ENCODE results near the gene CYP3A4.
"Not testable (repeated sequence)": the region's sequence is repeated elsewhere in the genome, so short reads cannot be mapped to it uniquely, and the experiment has no call there.

CYP3A4 gene

DNA sequence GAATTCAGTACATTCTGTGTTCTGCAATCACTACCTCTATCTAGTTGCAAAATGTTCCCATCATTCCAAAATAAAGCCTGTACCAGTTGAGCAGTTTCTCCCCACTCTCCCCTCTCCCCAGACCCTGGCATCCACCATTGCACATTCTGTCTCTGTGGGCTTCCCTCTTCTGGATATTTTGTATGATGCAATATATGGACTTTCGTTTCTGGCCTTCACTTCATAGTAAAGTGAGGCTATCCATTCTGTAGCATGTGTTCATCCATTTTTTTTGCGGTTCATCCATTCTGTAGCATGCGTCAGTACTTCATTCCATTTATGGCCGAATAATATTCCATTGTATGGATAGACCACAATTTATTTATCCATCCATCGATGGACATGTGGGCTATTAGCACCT is 9.5 kb upstream of the CYP3A4 start:
- no peak for DNase-seq

DNA sequence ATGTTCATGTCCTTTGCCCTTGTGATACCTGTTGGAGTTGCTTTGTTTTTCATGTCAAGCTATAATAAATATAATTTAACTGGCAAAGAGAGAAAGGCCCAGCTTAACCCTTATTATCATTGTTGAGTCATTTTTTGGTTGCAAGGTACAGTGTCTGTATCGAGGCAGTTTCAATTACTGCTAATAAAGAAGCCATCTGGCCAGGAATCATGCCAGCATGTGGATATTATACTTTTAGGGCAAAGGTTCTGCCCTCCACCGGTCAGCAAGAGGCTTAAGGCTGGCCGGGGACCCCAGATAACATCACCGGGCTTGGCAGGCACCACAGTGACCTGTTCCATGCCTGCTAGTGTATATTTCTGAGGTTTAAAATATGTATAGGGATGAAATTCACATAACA is 9.0 kb upstream of the CYP3A4 start:
- no peak for DNase-seq

DNA sequence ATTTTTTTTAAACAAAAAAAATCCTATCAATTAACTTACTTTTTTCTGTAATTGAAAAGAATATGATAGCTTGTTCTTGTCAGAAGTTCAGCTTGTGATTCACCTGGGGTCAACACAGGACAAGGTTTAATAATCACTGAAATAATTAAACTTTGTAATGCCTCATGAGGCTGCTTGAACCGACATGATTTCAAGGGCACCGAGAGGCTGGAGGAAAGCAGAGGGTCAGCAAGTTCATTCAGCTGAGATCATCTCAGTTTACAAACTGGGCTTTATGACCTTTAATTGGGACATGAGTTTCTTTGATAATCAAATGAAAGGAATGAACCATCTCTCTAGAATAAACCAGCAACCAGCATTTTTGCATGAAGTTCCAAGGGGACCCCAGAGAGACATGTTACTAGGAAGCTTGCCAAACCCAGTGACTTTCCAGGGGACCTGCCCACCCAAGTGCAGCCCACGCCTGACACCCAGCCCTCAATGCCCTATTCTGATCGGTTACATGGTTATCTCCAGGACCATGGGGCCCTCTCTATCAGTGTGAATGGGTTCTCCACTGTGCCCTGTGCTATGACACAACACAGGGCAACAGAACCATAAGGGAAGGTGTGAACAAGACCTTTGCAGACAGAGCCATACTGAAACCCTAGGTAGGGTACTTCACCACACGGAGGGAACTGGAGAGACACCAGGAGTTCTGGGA is 7.8 kb upstream of the CYP3A4 start:
- DNase-seq, result no peak

DNA sequence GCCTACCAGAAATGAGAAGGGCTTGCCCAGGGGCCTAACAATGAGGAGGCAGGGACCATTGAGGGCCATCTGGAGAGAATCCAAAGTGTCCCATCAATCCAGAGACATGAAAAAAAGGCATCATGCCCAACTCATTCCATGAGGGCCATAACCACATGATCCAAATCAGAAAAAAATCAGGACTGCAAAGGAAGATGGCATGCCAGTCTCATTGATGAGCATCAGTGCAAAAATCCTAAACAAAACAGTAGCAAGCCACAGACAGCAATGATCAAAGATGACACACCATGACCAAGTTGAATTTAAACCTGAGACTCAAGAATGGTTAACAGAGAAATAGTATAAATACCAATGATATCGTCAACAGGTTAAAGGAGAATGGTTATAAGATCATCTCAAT is 7.0 kb upstream of the CYP3A4 start:
- no peak for DNase-seq

DNA sequence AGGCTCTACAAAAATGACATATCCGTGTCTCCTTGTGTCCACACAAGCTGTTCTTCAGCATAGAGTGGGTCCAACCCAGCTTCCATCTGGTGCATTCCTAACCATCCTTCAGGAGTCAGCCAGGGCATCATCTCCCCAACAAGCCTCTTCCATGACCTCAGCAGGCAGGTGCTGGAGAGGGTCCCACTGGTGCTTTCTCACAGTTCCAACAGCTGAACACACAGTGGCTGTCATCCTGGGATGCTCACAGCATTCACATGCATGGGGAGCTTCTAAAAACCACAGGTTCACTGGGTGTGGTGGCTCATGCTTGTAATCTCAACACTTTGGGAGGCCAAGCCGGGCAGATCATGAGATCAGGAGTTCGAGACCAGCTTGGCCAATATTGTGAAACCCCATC is 6.4 kb upstream of the CYP3A4 start:
- no peak for DNase-seq

DNA sequence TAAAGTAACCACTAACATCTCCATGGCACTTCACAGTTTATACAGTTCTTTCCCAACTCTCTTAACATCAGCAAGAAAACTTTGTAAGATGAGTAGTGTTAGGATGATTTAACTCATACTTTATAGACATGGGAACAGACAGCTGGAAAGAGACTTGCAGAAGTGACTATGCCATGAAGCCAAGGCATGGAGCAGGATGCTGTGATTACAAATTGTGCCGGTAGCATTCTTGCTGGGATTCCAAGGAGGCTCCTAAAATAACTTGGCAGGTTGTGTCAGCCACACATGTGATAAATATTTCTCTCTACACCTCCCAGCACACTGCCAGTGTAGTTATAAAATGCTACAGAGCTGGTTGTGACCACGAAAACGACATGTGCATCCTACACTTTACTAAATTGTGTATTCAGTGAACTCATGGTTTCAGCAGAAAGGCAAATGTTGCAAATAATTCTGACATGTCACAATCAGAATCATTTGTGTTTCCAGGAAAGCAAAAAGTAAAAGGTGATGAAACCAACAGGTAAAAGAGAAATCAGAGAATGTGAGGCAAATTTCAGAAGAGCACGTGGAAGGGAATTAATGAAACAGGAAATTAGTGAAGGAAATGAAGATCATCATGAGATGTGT is 5.6 kb upstream of the CYP3A4 start:
- peak in 1 of 58 donors; percentile 31 for DNase-seq

DNA sequence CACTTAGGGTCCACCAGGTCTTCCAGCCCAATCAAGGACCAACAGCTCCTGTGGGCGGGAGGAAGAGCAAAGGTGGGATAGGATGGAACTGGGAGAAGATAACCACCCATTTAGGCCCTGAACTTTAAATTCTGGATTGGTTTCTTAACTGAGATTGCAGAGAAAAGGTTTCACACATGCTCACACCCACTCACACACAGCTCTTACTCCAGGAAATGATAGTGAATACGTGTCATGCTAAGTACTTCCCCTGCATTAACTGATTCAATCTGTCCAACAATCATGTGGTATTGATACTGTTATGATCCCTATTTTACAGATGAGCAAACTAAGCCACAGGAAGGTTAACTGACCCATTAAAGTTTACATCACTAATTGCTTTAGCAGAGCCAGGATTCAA is 4.6 kb upstream of the CYP3A4 start:
- DNase-seq, result no peak

DNA sequence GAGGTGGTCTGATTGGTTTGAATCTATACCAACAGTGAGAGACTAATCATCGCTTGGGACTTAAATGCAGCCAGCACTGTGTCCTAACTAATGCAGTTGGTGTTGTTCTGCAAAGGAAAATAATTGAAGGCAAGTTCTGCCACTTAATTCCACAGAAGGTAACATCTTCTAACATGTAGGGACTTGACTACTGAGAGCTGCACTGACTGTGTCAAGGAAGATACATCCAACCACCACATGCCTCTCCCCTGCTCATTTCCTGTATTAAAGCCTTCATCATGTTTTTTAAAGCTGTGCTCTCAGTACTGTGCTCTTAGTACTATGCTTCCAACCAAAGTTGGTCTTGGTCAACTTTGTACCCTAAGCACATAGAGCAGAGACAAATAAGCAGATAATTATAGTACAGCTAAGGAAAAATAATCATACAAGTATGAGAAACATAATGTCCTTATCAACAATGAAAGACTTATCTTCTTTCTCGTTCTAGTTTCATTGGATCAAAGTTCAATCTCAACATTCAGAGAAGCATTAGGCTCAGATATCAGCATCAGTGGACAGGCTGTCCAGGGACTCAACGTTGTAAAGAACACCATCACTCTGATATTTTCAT is 2.8 kb upstream of the CYP3A4 start:
- DNase-seq, result no peak

DNA sequence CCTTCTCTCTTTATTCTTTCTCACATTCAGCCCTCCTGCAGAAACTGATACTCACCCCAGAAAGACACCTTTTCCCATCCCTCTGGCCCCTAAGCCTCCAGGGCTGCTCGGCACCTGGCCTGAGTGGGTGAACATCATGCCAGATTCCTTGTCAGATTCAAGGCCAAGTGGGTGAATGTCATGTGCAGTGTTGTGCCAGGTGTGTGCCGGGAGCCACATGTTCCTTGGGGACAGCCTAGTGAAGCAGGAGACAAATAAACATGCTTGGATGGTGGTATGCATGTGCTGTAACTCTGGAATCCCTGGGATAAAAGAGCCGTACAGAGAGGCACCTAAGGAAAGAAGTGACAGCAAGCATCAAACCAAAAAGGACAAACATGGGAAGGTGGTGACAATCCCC is 1.7 kb upstream of the CYP3A4 start:
- DNase-seq, result not testable (repeated sequence)

DNA sequence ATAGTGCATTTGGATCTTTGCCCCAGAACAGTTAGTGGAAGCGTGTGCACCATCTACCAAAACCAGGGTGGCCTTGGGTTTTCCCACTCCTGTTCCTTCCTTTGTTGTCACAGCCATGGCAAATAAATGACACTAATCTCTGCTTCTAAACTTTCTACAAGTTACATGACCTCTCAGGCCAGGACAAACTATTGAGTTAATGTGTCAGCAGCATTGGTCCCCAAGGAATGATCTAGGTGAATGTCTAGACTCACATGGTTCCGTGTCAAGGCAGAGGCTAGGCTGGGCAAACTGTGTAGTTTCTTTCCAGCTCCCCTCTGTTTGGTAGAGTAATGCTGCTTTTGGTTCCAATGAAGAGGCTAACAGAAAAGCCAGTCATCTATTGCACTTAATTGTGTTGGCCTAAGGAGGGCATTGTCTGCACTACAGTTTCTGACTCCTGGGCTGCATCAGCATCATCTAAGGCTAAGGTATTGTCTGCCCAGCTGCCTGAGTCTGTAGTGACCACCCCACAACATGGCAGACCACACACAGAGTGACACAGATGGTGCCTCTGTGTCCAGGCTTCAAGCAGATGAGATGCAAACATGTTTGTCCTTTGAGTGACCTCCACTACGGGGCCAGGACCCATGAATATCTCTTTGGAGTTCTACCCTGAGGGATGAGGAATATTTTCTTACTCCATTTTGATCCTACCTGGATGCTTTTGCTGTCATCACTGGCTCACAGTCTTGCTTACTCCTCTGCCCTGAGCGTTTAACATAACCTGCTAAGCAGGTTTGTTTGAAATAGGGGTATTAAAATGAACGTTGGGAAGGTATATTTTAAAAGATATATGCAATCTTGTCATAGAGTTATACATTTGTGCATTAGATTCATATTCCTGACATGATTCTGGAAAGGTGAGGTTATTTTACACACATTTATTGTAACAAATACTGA is 1.7 kb downstream of the CYP3A4 start:
- no peak for DNase-seq

DNA sequence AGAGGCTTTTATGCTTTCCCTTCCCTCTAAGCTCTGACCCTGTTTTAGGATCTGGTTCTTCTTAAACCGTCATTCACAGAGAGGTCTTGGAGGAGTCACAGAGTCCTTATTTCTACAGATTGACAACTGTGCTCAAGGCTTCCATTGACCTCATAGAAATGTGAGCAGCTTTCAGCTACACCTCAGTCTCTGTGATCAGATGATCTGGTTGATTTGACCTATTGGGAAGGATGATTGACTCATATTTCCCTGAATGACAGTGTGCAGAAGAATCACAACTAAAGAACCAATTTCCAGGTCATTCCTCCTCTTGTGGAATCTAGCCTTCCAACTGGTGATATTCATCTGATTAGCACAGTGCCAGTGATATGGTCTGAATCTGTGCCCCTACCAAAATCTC is 3.4 kb downstream of the CYP3A4 start:
- DNase-seq, result no peak

DNA sequence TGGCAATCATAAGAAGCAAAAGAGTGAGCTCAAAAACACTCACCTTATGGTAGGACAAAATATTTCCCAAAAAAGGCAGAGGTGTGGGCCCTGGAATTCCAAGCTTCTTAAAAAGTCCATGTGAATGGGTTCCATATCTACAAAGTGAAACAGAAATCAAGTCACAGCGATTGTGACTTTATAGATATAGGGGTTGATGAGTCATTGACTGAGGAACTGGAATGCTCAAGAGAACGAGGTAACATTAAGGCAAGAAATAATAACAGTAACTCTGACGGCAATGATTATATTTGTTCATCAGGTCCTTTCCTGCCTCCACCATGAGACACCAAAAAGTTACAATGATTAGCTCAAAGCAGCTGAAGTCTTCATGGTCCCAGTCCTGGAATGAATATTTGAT is 4.0 kb downstream of the CYP3A4 start:
- no peak for DNase-seq

DNA sequence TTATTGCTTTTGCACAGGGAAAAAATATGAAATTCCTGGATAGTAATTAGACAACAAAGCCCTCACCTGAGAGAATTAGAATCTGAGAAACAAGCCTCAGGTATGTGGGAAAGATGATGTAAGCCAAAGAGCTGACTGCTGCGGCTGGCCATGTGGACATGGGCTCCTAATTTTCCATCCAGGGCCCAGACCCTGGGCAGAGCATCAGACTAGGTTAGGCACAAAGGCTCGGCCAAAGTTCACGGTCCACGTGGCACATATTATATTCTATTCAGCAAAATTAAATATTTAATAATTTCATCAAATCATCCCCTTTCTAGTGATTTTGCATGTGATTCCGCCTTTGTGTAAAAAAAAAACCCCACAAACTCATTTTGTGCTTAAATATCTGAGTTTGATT is 5.1 kb downstream of the CYP3A4 start:
- no peak for DNase-seq

DNA sequence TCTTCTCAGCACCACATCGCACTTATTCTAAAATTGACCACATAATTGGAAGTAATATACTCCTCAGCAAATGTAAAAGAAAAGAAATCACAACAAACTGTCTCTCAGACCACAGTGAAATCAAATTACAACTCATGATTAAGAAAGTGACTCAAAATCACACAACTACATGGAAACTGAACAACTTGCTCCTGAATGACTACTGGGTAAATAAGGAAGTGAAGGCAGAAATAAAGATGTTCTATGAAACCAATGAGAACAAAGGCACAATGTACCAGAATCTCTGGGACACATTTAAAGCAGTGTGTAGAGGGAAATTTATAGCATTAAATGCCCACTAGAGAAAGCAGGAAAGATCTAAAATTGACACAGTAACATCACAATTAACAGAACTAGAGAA is 10.6 kb downstream of the CYP3A4 start:
- DNase-seq, result not testable (repeated sequence)

DNA sequence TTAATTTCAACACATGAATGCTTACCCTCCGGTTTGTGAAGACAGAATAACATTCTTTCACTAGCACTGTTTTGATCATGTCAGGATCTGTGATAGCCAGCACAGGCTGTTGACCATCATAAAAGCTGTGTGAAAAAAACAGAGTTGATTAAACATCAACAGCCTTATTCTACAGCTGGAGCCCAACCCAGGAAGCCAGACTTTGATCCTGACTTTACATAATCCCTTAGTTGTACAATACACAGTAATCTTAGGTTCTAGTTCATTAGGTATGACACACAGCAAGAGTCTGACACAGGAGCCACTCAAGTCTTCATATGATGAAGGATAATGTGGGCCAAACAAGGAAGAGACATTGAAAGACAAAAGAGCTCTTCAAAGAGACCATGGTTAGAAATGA is 11.4 kb downstream of the CYP3A4 start:
- DNase-seq, result no peak

DNA sequence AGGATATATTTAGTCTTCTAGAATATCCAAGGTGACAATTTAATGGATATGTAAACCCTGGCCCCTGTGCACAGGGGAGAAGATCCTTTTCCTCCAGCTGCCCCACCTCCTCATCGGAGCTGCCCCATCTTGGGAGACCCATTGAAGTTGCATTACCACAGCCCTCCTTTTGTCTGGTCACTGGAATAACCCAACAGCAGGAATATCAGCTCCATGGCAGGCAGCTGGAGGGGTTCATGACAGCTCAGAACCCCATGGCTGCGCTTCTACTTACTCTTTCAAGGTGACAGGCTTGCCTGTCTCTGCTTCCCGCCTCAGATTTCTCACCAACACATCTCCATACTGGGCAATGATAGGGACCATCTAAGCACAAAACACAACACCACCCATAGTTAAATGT is 14.5 kb downstream of the CYP3A4 start:
- not testable (repeated sequence) for DNase-seq

DNA sequence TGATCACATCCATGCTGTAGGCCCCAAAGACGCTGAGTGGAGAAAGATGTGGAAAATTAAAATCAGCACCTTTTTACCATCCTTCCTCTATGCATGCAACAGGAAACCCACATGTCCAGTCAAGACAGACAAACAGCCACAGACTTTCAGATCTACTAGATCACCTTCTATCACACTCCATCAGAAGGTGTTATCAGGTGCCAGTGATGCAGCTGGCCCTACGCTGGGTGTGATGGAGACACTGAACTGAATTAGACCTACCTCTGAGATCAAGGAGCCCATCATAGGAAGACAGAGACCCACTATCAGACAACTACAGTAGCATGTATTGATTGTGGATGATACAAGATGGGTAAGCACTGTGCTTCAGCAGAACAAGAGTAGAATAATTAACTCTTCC is 15.5 kb downstream of the CYP3A4 start:
- no peak for DNase-seq

DNA sequence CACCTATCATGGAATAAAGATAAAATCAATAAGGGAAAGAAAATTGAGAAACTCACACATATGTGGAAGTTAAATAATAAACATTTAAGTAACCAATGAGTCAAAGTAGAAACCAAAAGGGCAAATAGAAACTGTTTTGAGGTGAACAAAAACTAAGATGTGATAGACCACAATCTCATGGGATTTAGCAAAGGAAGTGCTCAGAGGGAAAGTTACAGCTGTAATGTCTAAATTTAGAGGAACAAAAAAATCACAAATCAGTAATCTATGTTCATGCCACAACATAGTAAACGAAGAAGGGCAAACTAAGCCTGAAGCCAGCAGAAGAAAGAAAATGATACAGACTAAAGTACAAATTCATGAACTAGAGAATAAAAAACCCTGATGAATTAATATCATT is 16.3 kb downstream of the CYP3A4 start:
- no peak for DNase-seq

DNA sequence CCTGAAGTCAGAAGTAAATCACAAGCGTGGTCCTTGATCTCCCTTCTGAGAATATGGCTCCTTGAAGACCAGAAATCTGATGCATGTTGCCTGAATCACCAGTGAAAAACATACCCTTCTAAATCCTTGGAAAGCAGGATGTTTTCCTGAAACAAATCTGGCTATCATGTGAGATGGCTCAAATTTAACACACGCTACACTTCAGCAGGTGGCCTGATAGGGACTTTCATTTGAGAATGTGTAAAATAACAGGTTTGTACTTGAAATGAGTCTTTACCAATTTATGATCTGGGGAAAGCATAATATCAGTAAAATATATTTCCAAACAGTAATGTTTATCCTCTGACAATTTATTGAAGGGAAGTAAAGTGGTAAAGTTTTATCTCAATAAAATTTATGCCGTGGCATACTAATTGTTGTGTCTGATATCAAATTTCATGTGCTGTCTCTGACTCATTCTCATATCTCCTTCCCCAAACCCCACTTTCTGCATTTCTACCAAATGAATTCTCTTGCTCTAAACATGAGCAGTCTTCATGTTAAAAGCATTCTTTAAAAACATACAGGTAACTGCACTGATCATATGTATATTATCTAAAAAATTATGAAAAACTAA is 17.4 kb downstream of the CYP3A4 start:
- no peak for DNase-seq

DNA sequence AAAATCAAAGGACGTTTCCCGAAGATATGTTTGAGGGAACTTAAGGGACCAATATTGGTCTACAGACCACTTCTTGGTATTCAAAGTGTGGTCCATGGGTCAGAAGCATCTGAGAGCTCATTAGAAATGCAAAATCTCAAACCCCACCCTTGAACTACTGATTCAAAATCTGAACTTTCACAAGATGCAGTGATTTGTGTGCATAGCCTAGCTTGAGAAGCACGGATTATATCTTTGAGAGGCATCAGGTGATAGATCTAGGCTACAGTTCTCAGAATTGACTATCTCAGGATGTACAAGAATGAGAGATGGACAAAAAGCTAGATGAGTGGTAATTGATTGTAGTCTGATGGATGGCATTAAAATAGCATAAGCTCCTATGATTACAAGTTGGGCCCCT is 19.5 kb downstream of the CYP3A4 start:
- no peak for DNase-seq

DNA sequence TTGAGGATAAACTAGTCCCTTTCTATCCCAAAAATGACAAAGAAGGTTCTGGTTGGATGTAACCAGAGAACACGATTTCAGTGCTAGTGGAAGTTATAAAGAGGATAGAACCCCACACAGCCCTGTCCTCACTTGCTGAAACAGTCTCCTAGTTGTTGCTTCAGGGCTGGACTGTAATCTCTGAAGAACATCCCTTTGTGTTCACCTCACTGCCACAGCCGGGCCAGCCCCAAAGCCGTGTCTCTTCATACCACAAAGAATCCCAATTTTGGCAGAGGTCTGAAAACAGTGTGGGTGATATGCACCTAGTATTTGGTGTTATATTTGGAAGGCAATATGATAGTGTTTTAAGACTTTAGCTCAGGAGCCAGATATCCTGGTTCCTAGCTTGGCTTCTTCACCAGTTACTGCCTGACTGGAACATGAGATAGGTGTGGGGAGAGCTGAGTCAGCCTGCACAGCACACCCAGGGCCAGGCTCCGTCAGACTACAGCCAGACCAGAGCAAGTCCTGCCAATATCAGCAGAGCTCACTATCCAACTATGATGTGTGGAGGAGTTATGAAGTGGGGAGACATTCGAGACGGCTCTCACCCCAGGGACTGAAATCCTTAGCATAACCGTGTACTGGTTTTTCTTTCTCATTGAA is 21.2 kb downstream of the CYP3A4 start:
- peak in 1 of 58 donors; percentile 1 for DNase-seq
